K562 (cell line): ENCODE measurements around the gene GATA2. TPM values are rescaled to one million over a fixed set of nuclear protein-coding genes. Genes with fewer than 3 reads are reported as not detected.
A peak's percentile ranks its signal among the peaks of the same experiment; 100 is the strongest.

Source experiments
- ETS2 ChIP-seq: IDR thresholded peaks from 2 replicates; pipeline ENCODE4 v1.6.1; 2016; ENCODE audit warnings: borderline replicate concordance, missing genetic modification characterization, mild to moderate bottlenecking, moderate library complexity, missing compliant biosample characterization; ENCODE audit not compliant: poor library complexity, severe bottlenecking
- FOXJ2 ChIP-seq: fragments of 200-800 bp; sonication (Bioruptor generic); IDR thresholded peaks from 2 replicates; pipeline ENCODE4 v1.6.1; 2016; ENCODE audit warnings: missing genetic modification characterization, missing compliant biosample characterization
- FOXP1 ChIP-seq: sonication (generic); formaldehyde crosslinking; IDR thresholded peaks from 2 replicates; pipeline ENCODE4 v1.8.0; 2022; ENCODE audit warnings: mild to moderate bottlenecking, missing genetic modification reagents
- JUN ChIP-seq, 2 experiments: sonication (generic) in 1 of 2; formaldehyde crosslinking in 1 of 2; IDR thresholded peaks; 2 replicates each; pipeline versions ENCODE4 v1.6.1 to v1.8.0; 2012 to 2022; ENCODE audit warnings: borderline replicate concordance in 2 of 2, mild to moderate bottlenecking in 2 of 2, improper control_type of control experiment in 1 of 2, low read depth in 1 of 2, low read length in 1 of 2, missing genetic modification reagents in 1 of 2
- KAT7 ChIP-seq: sonication (generic); formaldehyde crosslinking; IDR thresholded peaks from 2 replicates; pipeline ENCODE4 v1.8.0; 2022; ENCODE audit warnings: missing genetic modification reagents, mild to moderate bottlenecking, borderline replicate concordance
- KDM5B ChIP-seq: fragments of 200-600 bp; sonication (generic); IDR thresholded peaks from 2 replicates; pipeline ENCODE4 v1.6.1; 2012; ENCODE audit warnings: low read depth, mild to moderate bottlenecking, moderate library complexity, low read length, control low read depth, inconsistent platforms; ENCODE audit not compliant: insufficient replicate concordance
- KHSRP ChIP-seq: fragments of 450-650 bp; IDR thresholded peaks from 2 replicates; pipeline ENCODE4 v1.6.1; 2017
- MBD2 ChIP-seq: sonication (generic); IDR thresholded peaks from 2 replicates; pipeline ENCODE4 v1.6.1; 2016; ENCODE audit warnings: low read depth, borderline replicate concordance
- MCM3 ChIP-seq: fragments of 450-650 bp; IDR thresholded peaks from 2 replicates; pipeline ENCODE4 v1.6.1; 2016
- MYBL2 ChIP-seq, 2 experiments: fragments of 450-650 bp in 1 of 2; sonication (generic) in 1 of 2; formaldehyde crosslinking in 1 of 2; IDR thresholded peaks; 2 replicates each; pipeline versions ENCODE4 v1.6.1 to v1.8.1; 2017 to 2022; ENCODE audit warnings: borderline replicate concordance in 1 of 2, inconsistent platforms in 1 of 2, low read depth in 1 of 2, mild to moderate bottlenecking in 1 of 2, missing genetic modification reagents in 1 of 2, moderate library complexity in 1 of 2
- NCOA2 ChIP-seq, 2 experiments: fragments of 450-650 bp; IDR thresholded peaks; 2 replicates each; pipeline ENCODE4 v1.6.1; 2018; ENCODE audit warnings: mild to moderate bottlenecking in 2 of 2, moderate library complexity in 1 of 2; ENCODE audit not compliant: partially characterized antibody in 2 of 2
- POLR2AphosphoS5 ChIP-seq: IDR thresholded peaks from 2 replicates; pipeline ENCODE4 v1.6.1; 2011; ENCODE audit warnings: mild to moderate bottlenecking, low read depth, low read length, moderate library complexity; ENCODE audit not compliant: control insufficient read depth, insufficient read depth
- TEAD2 ChIP-seq: fragments of 450-650 bp; IDR thresholded peaks from 2 replicates; pipeline ENCODE4 v1.6.1; 2016; ENCODE audit warnings: missing genetic modification characterization, control low read depth, missing compliant biosample characterization
- ZEB2 ChIP-seq: fragments of 450-650 bp; IDR thresholded peaks from 2 replicates; pipeline ENCODE4 v1.6.1; 2016
- ZNF143 ChIP-seq: sonication (generic); formaldehyde crosslinking; IDR thresholded peaks from 2 replicates; pipeline ENCODE4 v1.9.0; 2022; ENCODE audit warnings: mild to moderate bottlenecking, missing genetic modification reagents
- ZNF146 ChIP-seq: IDR thresholded peaks from one replicate; pipeline ENCODE4 v1.6.1; 2018; ENCODE audit warnings: missing compliant biosample characterization; ENCODE audit not compliant: unreplicated experiment
- ZNF212 ChIP-seq: fragments of 450-650 bp; formaldehyde crosslinking; IDR thresholded peaks from 2 replicates; pipeline ENCODE4 v1.4.0; 2020; ENCODE audit warnings: mild to moderate bottlenecking
- ZNF780A ChIP-seq: fragments of 250-450 bp; sonication (Bioruptor Pico); IDR thresholded peaks from 2 replicates; pipeline ENCODE4 v1.5.0; 2021; ENCODE audit warnings: mild to moderate bottlenecking
- polyA plus RNA-seq, 8 experiments: library from polyadenylated mRNA; depleted of rRNA in 4 of 8; stranded (reverse) in 5 of 8; unstranded in 3 of 8; fragments of >200 nt; fragmentation: Nextera tagmentation in 2 of 8; fragmentation: Illumina TruSeq in 1 of 8; extraction: Ambion mirVana in 2 of 8; extraction: Trizol in 1 of 8; gene quantifications; 2 replicates each; pipeline versions ENCODE4 v1.2.1 to v1.2.3, GENCODE V29; 2011 to 2014; ENCODE audit warnings: inconsistent platforms in 1 of 8, missing spikeins in 1 of 8
- total RNA-seq, 7 experiments: library from RNA; depleted of rRNA in 6 of 7; stranded (reverse); fragments of >200 nt in 6 of 7; fragmentation: Illumina TruSeq in 2 of 7; extraction: Trizol in 2 of 7; gene quantifications; 2 replicates each; pipeline versions ENCODE4 v1.2.1 to v1.2.3, GENCODE V29; 2011 to 2021; ENCODE audit warnings: low replicate concordance in 1 of 7
- TF ChIP-seq, protein P1 (sequence below): fragments of 250-450 bp; sonication (Bioruptor Pico); IDR thresholded peaks from 2 replicates; pipeline ENCODE4 v1.5.0; 2021
- TF ChIP-seq, protein P2 (sequence below): fragments of 450-650 bp; IDR thresholded peaks from 2 replicates; pipeline ENCODE4 v1.6.1; 2016
- TF ChIP-seq, protein P3 (sequence below), 2 experiments: fragments of 450-650 bp in 1 of 2; IDR thresholded peaks; 2 replicates each; pipeline ENCODE4 v1.6.1; 2011 to 2017; ENCODE audit warnings: low read depth in 2 of 2, antibody characterized with exemption in 1 of 2, borderline replicate concordance in 1 of 2, low read length in 1 of 2, mild to moderate bottlenecking in 1 of 2, mixed read lengths in 1 of 2; ENCODE audit not compliant: control insufficient read depth in 1 of 2

GATA2 gene
- total and polyA plus RNA-seq, 9 of the 15 experiments (the other 6 are each of a cell fraction or from before 2014, with no cell fraction given): 8.5 to 218 (median 50.8) TPM

DNA sequence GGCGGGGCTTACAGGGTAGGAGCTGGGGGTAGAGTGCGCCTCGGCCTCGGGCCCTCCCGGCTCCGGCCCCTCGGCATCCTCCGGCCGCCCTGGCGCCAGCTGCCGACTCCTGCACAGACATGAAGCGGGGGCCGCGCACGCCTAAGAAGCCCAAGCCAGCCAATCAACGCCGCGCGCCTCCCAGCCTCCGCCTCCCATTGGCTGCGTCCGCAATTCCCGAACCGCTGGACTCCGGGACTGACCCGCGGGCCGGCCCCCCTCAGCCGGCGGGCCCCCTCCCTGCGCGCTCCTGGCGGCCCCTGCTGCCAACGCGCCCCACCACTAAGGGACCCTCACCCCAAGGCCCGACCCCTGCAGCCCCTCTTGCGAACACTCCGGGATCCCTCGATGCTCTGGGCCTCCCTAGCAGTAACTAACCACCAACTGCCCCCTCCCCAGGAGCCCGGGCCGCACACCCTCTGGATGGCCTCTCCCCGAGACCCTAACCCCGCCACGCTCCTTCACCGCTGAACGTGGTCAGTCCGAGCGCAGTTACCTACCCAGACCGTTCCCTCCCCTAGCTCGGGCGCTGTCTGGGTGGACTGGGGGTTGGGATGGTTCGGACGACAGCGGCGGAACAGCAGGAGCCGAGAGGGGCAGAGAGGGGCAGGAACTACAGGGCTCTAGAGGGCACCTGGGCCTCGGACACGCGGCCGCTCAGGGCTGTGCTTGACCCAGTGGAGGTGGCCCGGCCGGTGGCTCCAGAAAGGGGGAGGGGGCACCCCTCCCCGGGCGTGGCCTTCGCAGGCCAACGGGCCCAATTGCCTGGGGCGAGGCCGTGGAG is 5.0 kb downstream of the GATA2 start (continued):
- TF ChIP-seq, protein P1, sequence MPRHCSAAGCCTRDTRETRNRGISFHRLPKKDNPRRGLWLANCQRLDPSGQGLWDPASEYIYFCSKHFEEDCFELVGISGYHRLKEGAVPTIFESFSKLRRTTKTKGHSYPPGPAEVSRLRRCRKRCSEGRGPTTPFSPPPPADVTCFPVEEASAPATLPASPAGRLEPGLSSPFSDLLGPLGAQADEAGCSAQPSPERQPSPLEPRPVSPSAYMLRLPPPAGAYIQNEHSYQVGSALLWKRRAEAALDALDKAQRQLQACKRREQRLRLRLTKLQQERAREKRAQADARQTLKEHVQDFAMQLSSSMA: no peak
- TF ChIP-seq NCOA2 (IDR thresholded peaks at IDR 0.05; ENCODE audit: partially characterized antibody in 2 of 2): no peak
- TF ChIP-seq ZNF212 (CRISPR knock-in tag): no peak
- no peak for TF ChIP-seq ETS2 (tag)
- no peak for TF ChIP-seq JUN (IDR thresholded peaks at IDR 0.05; ENCODE audit: borderline replicate concordance, low read depth, low read length)
- TF ChIP-seq JUN (CRISPR knock-in tag; IDR thresholded peaks at IDR 0.05; ENCODE audit: borderline replicate concordance): no peak
- peak; percentile 77 for TF ChIP-seq POLR2AphosphoS5
- TF ChIP-seq, protein P2, sequence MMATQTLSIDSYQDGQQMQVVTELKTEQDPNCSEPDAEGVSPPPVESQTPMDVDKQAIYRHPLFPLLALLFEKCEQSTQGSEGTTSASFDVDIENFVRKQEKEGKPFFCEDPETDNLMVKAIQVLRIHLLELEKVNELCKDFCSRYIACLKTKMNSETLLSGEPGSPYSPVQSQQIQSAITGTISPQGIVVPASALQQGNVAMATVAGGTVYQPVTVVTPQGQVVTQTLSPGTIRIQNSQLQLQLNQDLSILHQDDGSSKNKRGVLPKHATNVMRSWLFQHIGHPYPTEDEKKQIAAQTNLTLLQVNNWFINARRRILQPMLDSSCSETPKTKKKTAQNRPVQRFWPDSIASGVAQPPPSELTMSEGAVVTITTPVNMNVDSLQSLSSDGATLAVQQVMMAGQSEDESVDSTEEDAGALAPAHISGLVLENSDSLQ: 0 out of 2 replicates have a peak, but pooled peaks have one; percentile 24
- peak; percentile 96 for TF ChIP-seq KDM5B
- TF ChIP-seq MBD2: peak; percentile 64; the same call in 1 of the 2 replicates
- TF ChIP-seq KHSRP: no peak
- TF ChIP-seq, protein P3, sequence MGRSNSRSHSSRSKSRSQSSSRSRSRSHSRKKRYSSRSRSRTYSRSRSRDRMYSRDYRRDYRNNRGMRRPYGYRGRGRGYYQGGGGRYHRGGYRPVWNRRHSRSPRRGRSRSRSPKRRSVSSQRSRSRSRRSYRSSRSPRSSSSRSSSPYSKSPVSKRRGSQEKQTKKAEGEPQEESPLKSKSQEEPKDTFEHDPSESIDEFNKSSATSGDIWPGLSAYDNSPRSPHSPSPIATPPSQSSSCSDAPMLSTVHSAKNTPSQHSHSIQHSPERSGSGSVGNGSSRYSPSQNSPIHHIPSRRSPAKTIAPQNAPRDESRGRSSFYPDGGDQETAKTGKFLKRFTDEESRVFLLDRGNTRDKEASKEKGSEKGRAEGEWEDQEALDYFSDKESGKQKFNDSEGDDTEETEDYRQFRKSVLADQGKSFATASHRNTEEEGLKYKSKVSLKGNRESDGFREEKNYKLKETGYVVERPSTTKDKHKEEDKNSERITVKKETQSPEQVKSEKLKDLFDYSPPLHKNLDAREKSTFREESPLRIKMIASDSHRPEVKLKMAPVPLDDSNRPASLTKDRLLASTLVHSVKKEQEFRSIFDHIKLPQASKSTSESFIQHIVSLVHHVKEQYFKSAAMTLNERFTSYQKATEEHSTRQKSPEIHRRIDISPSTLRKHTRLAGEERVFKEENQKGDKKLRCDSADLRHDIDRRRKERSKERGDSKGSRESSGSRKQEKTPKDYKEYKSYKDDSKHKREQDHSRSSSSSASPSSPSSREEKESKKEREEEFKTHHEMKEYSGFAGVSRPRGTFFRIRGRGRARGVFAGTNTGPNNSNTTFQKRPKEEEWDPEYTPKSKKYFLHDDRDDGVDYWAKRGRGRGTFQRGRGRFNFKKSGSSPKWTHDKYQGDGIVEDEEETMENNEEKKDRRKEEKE (IDR thresholded peaks at IDR 0.05; ENCODE audit: borderline replicate concordance in 1 of 2, control insufficient read depth in 1 of 2, low read depth in 2 of 2, low read length in 1 of 2): no peak
- no peak for TF ChIP-seq FOXJ2 (tag)
- 0 out of 2 replicates have a peak, but pooled peaks have one; percentile 11 for TF ChIP-seq KAT7 (CRISPR knock-in tag)
- no peak for TF ChIP-seq MCM3
- TF ChIP-seq MYBL2 (IDR thresholded peaks at IDR 0.05; ENCODE audit: low read depth): no peak
- no peak for TF ChIP-seq MYBL2 (CRISPR knock-in tag; IDR thresholded peaks at IDR 0.05; ENCODE audit: borderline replicate concordance)
- TF ChIP-seq ZEB2: no peak
- no peak for TF ChIP-seq FOXP1 (CRISPR knock-in tag)
- TF ChIP-seq ZNF143: no peak
- no peak for TF ChIP-seq ZNF780A
- no peak for TF ChIP-seq TEAD2 (tag)
- no peak for TF ChIP-seq ZNF146 (CRISPR knock-in tag)
